Endothelial cell of umbilical vein (primary cell): Measurements from ENCODE around the gene ZDHHC20. TPM values are rescaled to one million over a fixed set of nuclear protein-coding genes. Genes with fewer than 3 reads are reported as not detected.

ENCODE experiments used
- BruUV-seq: library from RNA; stranded (reverse); fragments of 400-500 nt; replicated peaks from 2 replicates; lab custom pipeline; 2021; lab: Mats Ljungman, UMichigan
- CTCF ChIA-PET: fragments of 300-600, 350-600 bp; sonication (Branson Sonifier 250); formaldehyde crosslinking; loops from one replicate; lab custom pipeline; 2021; ENCODE audit warnings: antibody characterized with exemption, inconsistent platforms; lab: Charles Lee
- POLR2A ChIA-PET: fragments of 300-600, 350-600 bp; sonication (Branson Sonifier 250); formaldehyde crosslinking; loops from one replicate; lab custom pipeline; 2021; ENCODE audit warnings: antibody characterized with exemption, inconsistent platforms; lab: Charles Lee
- DNase-seq: peaks from one replicate; pipeline ENCODE4 v3.0.0-alpha.2; 2011; ENCODE audit warnings: low read depth, low spot score
- FAIRE-seq: peaks from 2 replicates; lab custom pipeline; 2011; peaks lifted over from hg19 to GRCh38; lab: Jason Lieb, UNC
- H2AFZ ChIP-seq: 2 replicates; pipeline ENCODE4 v1.6.0; 2012; ENCODE audit warnings: low read depth, low read length, control low read depth, inconsistent platforms
- H3K27ac ChIP-seq: 2 replicates; pipeline ENCODE4 v1.5.1; 2011; ENCODE audit warnings: low read depth, mild to moderate bottlenecking, control low read depth, low read length, moderate library complexity; ENCODE audit not compliant: insufficient read depth
- H3K27me3 ChIP-seq, 2 experiments: 2 replicates each; pipeline versions ENCODE4 v1.6.0 to v1.6.1; 2011; ENCODE audit warnings: low read length in 2 of 2, mixed read lengths in 1 of 2; ENCODE audit not compliant: control insufficient read depth in 2 of 2, insufficient read depth in 2 of 2
- H3K36me3 ChIP-seq, 2 experiments: 2 replicates in 1 of 2; 3 replicates in 1 of 2; pipeline ENCODE4 v1.5.1; 2011; ENCODE audit warnings: low read length in 2 of 2, mild to moderate bottlenecking in 1 of 2, moderate library complexity in 1 of 2; ENCODE audit not compliant: control insufficient read depth in 2 of 2, insufficient read depth in 2 of 2; ENCODE audit errors: extremely low read depth in 1 of 2
- H3K4me1 ChIP-seq: 3 replicates; pipeline ENCODE4 v1.5.1; 2011; ENCODE audit warnings: mild to moderate bottlenecking, low read length; ENCODE audit not compliant: control insufficient read depth, insufficient read depth; ENCODE audit errors: extremely low read depth
- H3K4me2 ChIP-seq: 2 replicates; pipeline ENCODE4 v1.6.1; 2011; ENCODE audit warnings: low read length, control low read depth, mixed read lengths; ENCODE audit not compliant: insufficient read depth
- H3K4me3 ChIP-seq, 3 experiments: fragments of 200-600 bp in 1 of 3; sonication (generic), shearing (Covaris generic) in 1 of 3; replicated peaks in 1 of 3; 2 replicates each; pipeline ENCODE4 v1.5.1; 2011 to 2016; ENCODE audit warnings: control low read depth in 3 of 3, low read length in 3 of 3, mild to moderate bottlenecking in 2 of 3, inconsistent platforms in 1 of 3, low read depth in 1 of 3, moderate library complexity in 1 of 3; ENCODE audit not compliant: insufficient read depth in 1 of 3
- H3K79me2 ChIP-seq: 2 replicates; pipeline ENCODE4 v1.6.0; 2012; ENCODE audit warnings: low read length, inconsistent platforms; ENCODE audit not compliant: control insufficient read depth, insufficient read depth
- H3K9ac ChIP-seq: replicated peaks from 2 replicates; pipeline ENCODE3; 2011; ENCODE audit warnings: low read length, control low read depth; ENCODE audit not compliant: insufficient read depth; ENCODE audit errors: extremely low read depth
- H3K9me1 ChIP-seq: replicated peaks from 3 replicates; pipeline ENCODE4 v1.6.0; 2011; ENCODE audit warnings: mild to moderate bottlenecking, low read length; ENCODE audit not compliant: control insufficient read depth, insufficient read depth; ENCODE audit errors: extremely low read depth
- H3K9me3 ChIP-seq: replicated peaks from 2 replicates; pipeline ENCODE4 v1.5.1; 2012; ENCODE audit warnings: low read length, inconsistent platforms; ENCODE audit not compliant: control insufficient read depth, insufficient read depth
- H4K20me1 ChIP-seq: replicated peaks from 2 replicates; pipeline ENCODE3; 2011; ENCODE audit warnings: mild to moderate bottlenecking, low read length; ENCODE audit not compliant: control insufficient read depth, insufficient read depth; ENCODE audit errors: extremely low read depth
- FOS ChIP-seq: IDR thresholded peaks from 2 replicates; pipeline ENCODE4 v1.6.1; 2011; ENCODE audit warnings: mild to moderate bottlenecking, low read length, moderate library complexity, borderline replicate concordance; ENCODE audit not compliant: insufficient read depth
- GATA2 ChIP-seq: IDR thresholded peaks from 2 replicates; pipeline ENCODE4 v1.7.0; 2011; ENCODE audit warnings: low read depth, mild to moderate bottlenecking, moderate library complexity, mixed read lengths, low read length; ENCODE audit not compliant: insufficient read length, insufficient read depth
- JUN ChIP-seq: IDR thresholded peaks from 2 replicates; pipeline ENCODE4 v1.6.1; 2011; ENCODE audit warnings: borderline replicate concordance, low read depth; ENCODE audit not compliant: insufficient read length, insufficient read depth
- POLR2A ChIP-seq: IDR thresholded peaks from 2 replicates; pipeline ENCODE4 v1.6.1; 2012; ENCODE audit warnings: low read depth, mild to moderate bottlenecking, control low read depth, low read length
- dilution Hi-C: fragments of 300-500 bp; cut with MboI; formaldehyde crosslinking; loops from one replicate; pipeline ENCODE4 v1.15.0; 2019; ENCODE audit warnings: low sequenced_read_pairs; ENCODE audit not compliant: extremely low pct_ligation_motif_present
- intact Hi-C: fragments of 100-400 bp; cut with micrococcal nuclease; formaldehyde crosslinking; loops from one replicate; pipeline ENCODE4 v1.10.0; 2022
- polyA plus RNA-seq, 4 experiments: library from polyadenylated mRNA; depleted of rRNA in 3 of 4; stranded (reverse) in 3 of 4; unstranded in 1 of 4; fragments of >200 nt; gene quantifications; 2 replicates each; pipeline versions ENCODE4 v1.2.1 to v1.2.3, GENCODE V29; 2011 to 2012; ENCODE audit warnings: missing spikeins in 1 of 4
- total RNA-seq: library from RNA; stranded (reverse); gene quantifications from 2 replicates; pipeline ENCODE4 v1.2.3, GENCODE V29; 2021

The ZDHHC20 gene
- total and polyA plus RNA-seq, 2 donors (not counting 3 experiments of a cell fraction or from before 2014, with no cell fraction given), result 22.1 to 59.4 TPM

GRCh38 chr13:21466527-21466926 lies 7.4 kb upstream of the ZDHHC20 start:
- CTCF ChIA-PET, result interaction anchor here (0.6 kb wide), 1 partner anchor 10 kb away, joined by 3 read pairs; no protein-coding TSS in a partner anchor
- H3K9me1 ChIP-seq, result no peaks in the 10 kb centered on the region
- DNase-seq (no peak), FAIRE-seq (no peak)
- TF ChIP-seq POLR2A, result no peak
- no peaks in the 10 kb centered on the region for H3K79me2 ChIP-seq
- no peaks in the 10 kb centered on the region for H3K36me3 ChIP-seq
- no peak overlapping the region for H3K27ac ChIP-seq
- intact Hi-C loops, result no loop called here
- H3K4me3 ChIP-seq, result no peak overlapping the region
- H3K9me3 ChIP-seq, result no peaks in the 10 kb centered on the region
- peaks cover 2 to 4% of the 10 kb centered on the region in 2 experiments for H3K27me3 ChIP-seq
- H3K4me1 ChIP-seq, result no peaks in the 10 kb centered on the region
- POLR2A ChIA-PET, result no interaction called here
- H3K4me2 ChIP-seq, result no peak overlapping the region
- no peak overlapping the region for H2AFZ ChIP-seq
- no peaks in the 10 kb centered on the region for H4K20me1 ChIP-seq
- no peak overlapping the region for H3K9ac ChIP-seq
- dilution Hi-C loops, result no loop called here
- no TSS peak for BruUV-seq

DNA sequence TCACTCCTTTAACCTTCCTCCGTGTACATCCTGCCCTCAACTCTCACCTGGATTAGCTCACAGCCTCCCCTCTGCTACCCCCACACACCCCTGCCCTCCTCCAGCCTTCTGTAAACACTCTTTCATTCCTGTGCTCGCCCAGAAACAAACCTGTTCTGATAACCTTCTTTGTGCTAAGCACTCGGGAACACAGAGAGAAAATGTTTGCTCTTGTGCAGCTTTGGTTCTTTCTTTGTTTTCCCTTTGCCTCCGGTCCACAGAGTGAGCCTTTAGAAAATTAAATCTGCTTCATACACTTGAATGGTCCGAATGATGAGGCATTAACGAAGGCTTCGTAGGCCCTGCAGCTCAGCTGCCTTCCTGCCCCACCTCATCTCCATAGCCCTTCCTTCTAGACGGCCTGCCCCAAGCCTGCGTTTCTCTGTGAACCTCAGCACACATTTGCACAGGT lies 6.6 kb upstream of the ZDHHC20 start:
- Histone ChIP-seq H3K9me1 (no peaks in the 10 kb centered on the region), H3K4me3 (no peak overlapping the region), H3K9ac (no peak overlapping the region), H2AFZ (no peak overlapping the region), H3K4me1 (no peaks in the 10 kb centered on the region), H3K9me3 (no peaks in the 10 kb centered on the region), H3K27ac (no peak overlapping the region), H3K4me2 (no peak overlapping the region), H3K27me3 (peaks cover 2 to 4% of the 10 kb centered on the region in 2 experiments), H4K20me1 (no peaks in the 10 kb centered on the region), H3K79me2 (no peaks in the 10 kb centered on the region), H3K36me3 (no peaks in the 10 kb centered on the region)
- dilution Hi-C loops (no loop called here), intact Hi-C loops (no loop called here)
- DNase-seq (no peak), FAIRE-seq (no peak)
- BruUV-seq, result no TSS peak
- ChIA-PET POLR2A (no interaction called here), CTCF (interaction anchor here (1.0 kb wide), 1 partner anchor 15 kb away, joined by 4 read pairs; no protein-coding TSS in a partner anchor)
- no peak for TF ChIP-seq GATA2
- TF ChIP-seq FOS, result no peak
- TF ChIP-seq JUN, result no peak
